Activated T-cell treated with anti-CD3 and anti-CD28 coated beads, Interleukin-2, amount 50 U/mL, for 1 hour (primary cell): Measurements from ENCODE around the gene RPL36AL.

Experiments
- DNase-seq: peaks from one replicate; pipeline ENCODE4 v3.0.0-alpha.2; 2020

RPL36AL gene

GRCh38 chr14:49578141-49578540 is 42.3 kb downstream of the RPL36AL start:
- no peak for DNase-seq

- DNase-seq, result no peak
These were observed 46.4 kb downstream of the RPL36AL start for GRCh38 chr14:49574038-49574437.

GRCh38 chr14:49569281-49569680 is 51.1 kb downstream of the RPL36AL start:
- DNase-seq, result no peak
